ENCODE measurements around the gene TAS2R38. TPM values are rescaled to one million over a fixed set of nuclear protein-coding genes. Genes with fewer than 3 reads are reported as not detected.

The TAS2R38 gene
- total RNA-seq, 1 donor from 2014 or later: not detected

- DNase-seq (ENCODE audit: low spot score): peak; percentile 25
- no peak overlapping the region for H3K27ac Mint-ChIP-seq
- H3K4me2 ChIP-seq: no peak overlapping the region
Measured at GRCh38 chr7:142012825-142013511, 39.4 kb upstream of the TAS2R38 start.

DNA sequence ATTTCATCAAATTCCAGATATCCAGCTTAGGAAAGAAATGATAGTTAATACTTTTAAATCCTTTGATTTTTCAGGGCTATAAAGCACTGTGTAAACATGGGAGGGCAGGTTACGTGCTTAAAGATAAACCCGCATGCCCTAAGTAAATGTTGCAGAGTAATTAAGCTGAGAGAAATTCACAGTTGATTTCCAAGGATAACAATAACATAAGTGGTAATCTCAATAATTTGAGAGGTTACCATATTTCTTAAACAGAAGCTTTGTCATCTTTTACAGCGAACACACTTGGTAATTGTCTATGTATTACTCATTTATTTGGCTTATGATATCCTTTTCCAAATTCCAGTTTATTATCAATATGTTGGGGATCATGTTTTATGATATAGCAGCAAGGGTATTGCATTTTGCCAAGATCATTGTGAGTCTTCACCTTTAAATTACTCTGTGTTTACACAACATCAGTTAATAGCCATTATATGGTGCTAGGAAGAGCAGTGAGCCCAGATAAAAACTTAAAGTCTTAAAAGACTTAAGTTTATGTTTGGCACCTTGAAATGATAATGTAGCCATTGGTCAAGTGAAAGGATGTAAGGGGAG is 37.5 kb upstream of the TAS2R38 start:
- no peaks in the 10 kb centered on the region for H3K4me1 ChIP-seq
- H3K79me2 ChIP-seq (ENCODE audit: low read depth): no peaks in the 10 kb centered on the region
- Mint-ChIP-seq H3K4me1 (no peaks in the 10 kb centered on the region), H3K9me3 (no peaks in the 10 kb centered on the region), H3K4me3 (no peak overlapping the region), H3K27ac (no peak overlapping the region), H3K36me3 (no peaks in the 10 kb centered on the region), H3K27me3 (ENCODE audit: insufficient read depth, low read depth) (no peaks in the 10 kb centered on the region)
- no peaks in the 10 kb centered on the region for H4K20me1 ChIP-seq (ENCODE audit: low read depth)
- H3K4me2 ChIP-seq: no peak overlapping the region
- H3K9ac ChIP-seq: no peak overlapping the region
- DNase-seq (ENCODE audit: low spot score): no peak
- no peak overlapping the region for H3K4me3 ChIP-seq
- no peaks in the 10 kb centered on the region for H3K9me3 ChIP-seq (ENCODE audit: low read depth)
- TF ChIP-seq EZH2phosphoT487 (IDR thresholded peaks at IDR 0.05): no peak
- no peak for TF ChIP-seq CTCF (IDR thresholded peaks at IDR 0.05)
- no peak for TF ChIP-seq EZH2 (IDR thresholded peaks at IDR 0.05)
- H3K27ac ChIP-seq: no peak overlapping the region
- no peaks in the 10 kb centered on the region for H3F3A ChIP-seq (ENCODE audit: low read depth)
- no peak overlapping the region for H2AFZ ChIP-seq (replicated peaks)
- H3K36me3 ChIP-seq: no peaks in the 10 kb centered on the region
- H3K27me3 ChIP-seq: no peaks in the 10 kb centered on the region

More at GRCh38 chr7:142012825-142013511, 39.4 kb upstream of the TAS2R38 start:
- no peaks in the 10 kb centered on the region for H3K9me3 Mint-ChIP-seq
- Histone ChIP-seq H2AFZ (replicated peaks) (no peak overlapping the region), H4K20me1 (ENCODE audit: low read depth) (no peaks in the 10 kb centered on the region), H3F3A (ENCODE audit: low read depth) (no peaks in the 10 kb centered on the region), H3K36me3 (no peaks in the 10 kb centered on the region), H3K27ac (no peak overlapping the region), H3K27me3 (no peaks in the 10 kb centered on the region), H3K79me2 (ENCODE audit: low read depth) (no peaks in the 10 kb centered on the region), H3K4me3 (no peak overlapping the region), H3K9ac (no peak overlapping the region), H3K4me1 (peaks cover 3% of the 10 kb centered on the region), H3K9me3 (ENCODE audit: low read depth) (no peaks in the 10 kb centered on the region)
- H3K36me3 Mint-ChIP-seq: no peaks in the 10 kb centered on the region
- no peak overlapping the region for H3K4me3 Mint-ChIP-seq
- TF ChIP-seq CTCF (IDR thresholded peaks at IDR 0.05): peak; percentile 5
- no peak for TF ChIP-seq EZH2phosphoT487 (IDR thresholded peaks at IDR 0.05)
- no peaks in the 10 kb centered on the region for H3K4me1 Mint-ChIP-seq
- no peaks in the 10 kb centered on the region for H3K27me3 Mint-ChIP-seq (ENCODE audit: insufficient read depth, low read depth)

DNA sequence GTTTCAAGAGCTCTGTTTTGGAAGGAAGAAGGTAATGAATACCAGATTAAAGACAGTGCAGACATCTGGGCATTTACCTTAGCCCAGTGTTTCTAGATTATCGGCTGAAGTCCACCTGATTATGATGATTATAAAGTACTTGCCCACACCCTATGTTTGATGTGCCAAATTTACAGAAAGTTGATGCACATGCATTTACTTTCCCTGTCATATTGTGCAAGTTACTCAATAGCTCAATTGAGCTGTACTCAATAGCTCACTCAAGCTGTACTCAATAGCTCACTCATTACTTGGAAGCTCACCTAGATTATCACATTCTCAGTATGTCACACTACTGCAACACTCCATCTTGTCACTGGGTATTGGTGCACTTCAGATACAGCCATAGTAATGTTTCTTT is 35.6 kb upstream of the TAS2R38 start:
- Mint-ChIP-seq H3K36me3 (no peaks in the 10 kb centered on the region), H3K4me3 (no peak overlapping the region), H3K27ac (no peak overlapping the region), H3K9me3 (no peaks in the 10 kb centered on the region), H3K27me3 (ENCODE audit: insufficient read depth, low read depth) (no peaks in the 10 kb centered on the region), H3K4me1 (no peaks in the 10 kb centered on the region)
- DNase-seq (ENCODE audit: low spot score): no peak
- Histone ChIP-seq H3K4me2 (no peak overlapping the region), H3K27me3 (no peaks in the 10 kb centered on the region), H3K27ac (no peak overlapping the region), H3K4me3 (no peak overlapping the region), H3K36me3 (no peaks in the 10 kb centered on the region), H3K9me3 (ENCODE audit: low read depth) (no peaks in the 10 kb centered on the region), H3K9ac (no peak overlapping the region), H2AFZ (replicated peaks) (no peak overlapping the region), H3F3A (ENCODE audit: low read depth) (no peaks in the 10 kb centered on the region), H3K4me1 (no peaks in the 10 kb centered on the region), H3K79me2 (ENCODE audit: low read depth) (no peaks in the 10 kb centered on the region), H4K20me1 (ENCODE audit: low read depth) (no peaks in the 10 kb centered on the region)
- TF ChIP-seq EZH2phosphoT487 (IDR thresholded peaks at IDR 0.05) (no peak), EZH2 (IDR thresholded peaks at IDR 0.05) (no peak), CTCF (IDR thresholded peaks at IDR 0.05) (no peak)

Measured in neural progenitor cell (in vitro differentiated cells).